HG03139 (cell line): ENCODE results near the gene TMEM205.

Experiments used
- ATAC-seq: cut with Tn5 transposase; IDR thresholded peaks from one replicate; pipeline ENCODE4 v1.9.1; 2021; ENCODE audit not compliant: unreplicated experiment

TMEM205 gene

DNA sequence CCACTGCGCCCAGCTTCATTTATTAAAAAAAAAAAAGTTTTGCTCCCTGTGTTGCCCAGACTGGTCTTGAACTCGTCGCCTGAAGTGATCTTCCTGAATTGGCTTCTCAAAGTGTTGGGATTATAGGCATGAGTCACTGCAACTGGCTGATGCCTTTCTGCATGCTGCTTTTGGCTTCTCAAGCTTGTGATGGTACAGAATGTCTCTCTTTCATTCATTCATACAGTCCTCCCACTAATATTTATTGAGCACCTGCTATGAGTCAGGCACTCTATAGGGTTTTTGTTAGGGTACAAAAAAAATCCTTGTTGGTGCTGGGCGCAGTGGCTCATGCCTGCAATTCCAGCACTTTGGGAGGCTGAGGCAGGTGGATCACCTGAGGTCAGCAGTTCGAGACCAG lies 41.1 kb downstream of the TMEM205 start:
- no peak for ATAC-seq

DNA sequence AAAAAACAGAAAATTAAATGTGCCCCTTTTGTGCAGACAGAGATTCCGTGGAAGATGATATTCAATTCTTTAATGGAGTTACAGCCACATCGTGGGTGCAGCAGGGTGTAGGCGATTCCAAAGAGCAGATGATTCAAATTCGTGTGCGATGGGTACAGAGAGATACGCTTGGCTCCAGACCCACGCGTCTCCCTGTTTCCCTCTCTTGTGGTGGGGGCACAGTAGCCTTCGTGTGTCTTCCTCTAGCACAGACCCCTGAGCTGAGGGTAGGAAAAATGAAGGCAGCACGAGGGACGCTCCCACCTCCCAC lies 45.3 kb downstream of the TMEM205 start:
- ATAC-seq, result no peak

DNA sequence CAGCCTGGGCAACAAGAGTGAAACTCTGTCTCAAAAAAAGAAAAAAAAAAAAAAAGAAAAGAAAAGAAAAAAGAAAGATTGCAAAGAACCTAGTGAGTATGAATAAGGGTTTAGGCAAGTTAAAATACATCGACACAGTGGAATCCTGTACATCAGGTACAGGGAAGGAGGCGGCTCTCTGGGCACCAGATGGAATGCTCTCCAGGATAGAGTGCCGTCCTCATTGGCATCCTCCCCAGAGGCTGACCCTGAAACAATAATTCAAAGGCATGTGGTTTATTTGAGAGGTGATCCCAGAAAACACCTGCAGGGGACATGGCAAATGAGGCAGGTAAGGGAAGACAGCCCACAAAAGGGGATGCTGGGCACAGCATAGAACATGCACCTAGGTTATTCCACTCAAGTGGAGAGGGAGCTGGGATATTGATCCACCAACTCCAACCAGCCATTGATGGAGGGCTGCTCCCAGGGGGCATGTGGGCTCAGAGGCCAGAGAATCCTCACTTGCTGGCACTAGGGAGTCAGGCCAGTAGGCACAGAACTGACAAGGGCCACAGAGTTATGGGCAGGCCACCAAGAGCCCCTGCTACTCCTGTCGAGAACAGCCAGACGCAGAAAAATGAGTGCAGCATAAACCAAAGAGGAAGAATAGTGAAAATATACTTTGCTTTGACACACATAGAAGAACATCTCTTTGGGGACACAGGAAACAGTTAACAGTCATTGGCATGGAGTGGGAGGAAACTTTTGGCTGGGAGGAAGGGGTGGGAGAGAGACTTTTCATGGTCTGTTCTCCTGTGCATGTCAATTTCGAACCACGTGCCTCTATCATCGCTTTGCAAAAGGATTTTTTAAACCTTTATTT lies 45.9 kb downstream of the TMEM205 start:
- no peak for ATAC-seq

DNA sequence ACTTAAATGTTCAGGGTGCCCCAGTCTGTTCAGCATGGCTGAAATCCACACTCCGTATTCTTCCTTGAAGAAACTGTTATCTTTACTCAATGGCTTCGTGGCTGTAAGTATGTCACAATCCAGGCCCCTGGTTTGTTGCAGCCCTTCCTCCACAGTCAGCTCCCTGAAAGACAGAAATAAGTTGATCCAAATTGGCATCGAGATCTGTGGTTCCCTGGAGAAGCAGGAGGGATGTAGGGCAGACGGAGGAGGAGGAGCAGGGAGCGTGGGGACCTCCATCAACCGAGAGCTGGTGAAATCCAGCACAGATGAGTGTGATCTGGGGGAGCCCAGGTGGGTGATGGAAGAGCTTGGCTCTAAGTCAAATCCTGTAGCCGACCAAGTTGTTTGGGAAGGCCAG lies 49.8 kb downstream of the TMEM205 start:
- no peak for ATAC-seq

DNA sequence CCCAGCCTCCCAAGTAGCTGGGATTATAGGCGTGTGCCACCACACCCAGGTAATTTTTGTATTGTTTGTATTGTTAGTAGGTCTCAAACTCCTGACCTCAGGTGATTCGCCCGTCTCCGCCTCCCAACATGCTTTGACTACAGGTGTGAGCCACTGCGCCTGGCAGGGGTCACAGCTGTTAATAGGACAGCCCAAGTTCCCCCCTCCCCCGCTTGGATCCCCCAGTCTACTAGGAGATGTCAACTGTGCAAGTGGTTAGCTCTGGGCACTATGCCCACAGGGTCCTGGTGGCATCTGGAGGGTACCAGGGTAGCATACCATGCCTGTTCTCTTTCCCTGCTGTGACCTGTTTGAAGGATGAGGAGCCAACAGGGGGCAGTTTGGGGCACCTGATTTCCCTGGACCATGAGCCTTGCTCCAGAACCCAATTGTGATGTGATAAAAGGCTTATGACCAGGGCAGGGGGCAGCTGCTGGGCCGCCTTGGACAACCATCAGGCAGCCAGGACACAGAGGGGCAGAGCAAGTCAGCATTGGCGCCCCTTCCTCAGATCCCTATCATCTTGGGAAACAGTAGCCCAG lies 50.3 kb downstream of the TMEM205 start, which contains the start of gene TSPAN16:
TSS of gene TSPAN16 (plus strand) at position 496 of the 581 bp plus-strand sequence. CDS start 138 bp downstream, outside the sequence.
- ATAC-seq, result no peak

DNA sequence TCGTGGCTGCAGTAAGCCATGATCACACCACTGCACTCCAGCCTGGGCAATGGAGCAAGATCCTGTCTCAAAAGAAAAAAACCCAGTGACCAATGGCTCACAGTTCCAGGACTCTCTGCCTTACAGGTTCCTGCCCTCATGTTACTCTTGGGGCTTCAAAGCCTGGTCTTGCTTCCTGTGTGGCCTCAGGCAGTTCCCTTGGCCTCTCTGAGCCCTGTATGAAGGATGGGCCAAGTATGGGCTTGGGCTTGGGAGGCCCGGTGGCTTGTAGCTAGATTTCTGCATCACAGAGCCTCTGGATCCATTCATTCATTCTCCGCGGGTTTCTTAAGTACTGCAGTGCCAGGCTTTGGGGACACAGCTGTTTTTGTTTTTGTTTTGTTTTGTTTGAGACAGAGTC lies 50.9 kb downstream of the TMEM205 start:
- no peak for ATAC-seq

DNA sequence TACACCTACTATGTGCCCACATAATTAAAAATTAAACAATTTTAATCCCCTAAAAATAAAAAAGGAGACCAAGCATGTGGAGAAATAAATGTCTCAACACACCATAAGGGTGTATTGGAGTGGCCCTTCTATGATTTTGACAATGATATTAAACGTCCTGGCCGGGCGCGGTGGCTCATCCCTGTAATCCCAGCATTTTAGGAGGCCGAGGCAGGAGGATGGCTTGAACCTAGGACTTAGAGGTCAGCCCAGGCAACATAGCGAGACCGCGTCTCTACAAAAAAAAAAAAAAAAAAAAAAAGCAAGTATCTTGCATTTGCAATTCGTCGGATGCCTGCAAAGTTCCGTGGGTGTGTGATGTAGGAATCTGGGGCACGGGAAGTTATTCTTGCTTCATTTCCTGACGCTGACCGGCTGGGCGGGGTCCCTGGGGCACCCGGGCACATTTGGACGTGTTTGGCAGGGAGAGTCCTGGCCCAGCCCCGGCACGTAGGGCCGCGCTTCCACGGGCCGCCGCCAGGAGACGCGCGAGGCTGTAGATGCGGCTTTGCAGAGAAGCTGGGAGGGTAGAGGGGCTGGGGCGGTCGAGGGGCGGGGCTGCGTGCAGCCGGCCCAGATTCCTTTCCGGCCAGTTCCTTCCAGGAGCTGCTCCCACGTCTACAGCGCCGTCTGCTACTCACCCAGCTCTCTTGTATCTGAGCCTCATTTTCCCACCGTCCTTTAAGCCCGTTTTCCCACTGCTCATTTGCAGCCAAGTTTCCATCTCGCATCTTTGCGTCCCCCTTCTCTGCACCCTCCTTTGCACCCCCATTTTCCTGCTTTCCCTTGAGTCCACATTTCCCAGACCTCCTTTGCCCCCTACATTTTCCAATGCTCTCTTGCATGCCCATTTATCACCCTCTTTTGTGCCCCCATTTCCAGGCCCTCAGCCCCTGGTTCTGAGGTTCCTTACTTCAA lies 52.4 kb downstream of the TMEM205 start:
- ATAC-seq, result peak; percentile 60
